Fibroblast of the aortic adventitia (primary cell): ENCODE measurements around the gene GUCY2C. TPM values are rescaled to one million over a fixed set of nuclear protein-coding genes. Genes with fewer than 3 reads are reported as not detected.
A peak's percentile ranks its signal among the peaks of the same experiment; 100 is the strongest.

Experiments used
- DNase-seq: peaks from one replicate; pipeline ENCODE4 v3.0.0-alpha.2; 2010; ENCODE audit warnings: low read depth
- H3K4me3 ChIP-seq: 2 replicates; pipeline ENCODE4 v1.5.1; 2011; ENCODE audit warnings: low read depth, mild to moderate bottlenecking, control low read depth, low read length, moderate library complexity
- total RNA-seq: library from RNA; depleted of rRNA; stranded (reverse); fragments of >200 nt; gene quantifications from 2 replicates; pipeline ENCODE4 v1.2.3, GENCODE V29; 2012; ENCODE audit warnings: low replicate concordance
- TF ChIP-seq, protein P1 (sequence below): IDR thresholded peaks from 2 replicates; pipeline ENCODE4 v1.5.1; 2011; ENCODE audit warnings: mild to moderate bottlenecking, low read length, control low read depth, inconsistent platforms; ENCODE audit not compliant: insufficient read depth

The GUCY2C gene
- total RNA-seq, 1 donor = not detected

DNA sequence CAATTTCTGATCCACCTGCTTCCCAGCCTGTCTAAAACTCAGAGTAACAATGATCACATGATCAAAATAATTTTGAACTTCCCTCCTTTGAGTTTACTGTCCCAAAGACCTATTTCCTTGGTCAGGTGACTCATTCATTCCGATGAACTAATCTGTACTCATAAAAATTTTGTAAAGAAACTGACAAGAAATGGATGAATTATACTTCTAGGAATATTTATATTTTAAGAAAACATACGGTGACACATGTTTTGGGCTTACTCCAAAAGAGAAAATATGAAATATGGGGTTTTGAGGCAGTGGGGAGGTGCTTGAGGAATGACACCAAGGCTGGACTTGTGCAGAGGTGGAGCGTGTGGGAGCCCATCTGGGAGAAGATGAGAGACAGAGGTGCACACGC lies 42.0 kb downstream of the GUCY2C start:
- H3K4me3 ChIP-seq = no peak overlapping the region
- TF ChIP-seq, protein P1, sequence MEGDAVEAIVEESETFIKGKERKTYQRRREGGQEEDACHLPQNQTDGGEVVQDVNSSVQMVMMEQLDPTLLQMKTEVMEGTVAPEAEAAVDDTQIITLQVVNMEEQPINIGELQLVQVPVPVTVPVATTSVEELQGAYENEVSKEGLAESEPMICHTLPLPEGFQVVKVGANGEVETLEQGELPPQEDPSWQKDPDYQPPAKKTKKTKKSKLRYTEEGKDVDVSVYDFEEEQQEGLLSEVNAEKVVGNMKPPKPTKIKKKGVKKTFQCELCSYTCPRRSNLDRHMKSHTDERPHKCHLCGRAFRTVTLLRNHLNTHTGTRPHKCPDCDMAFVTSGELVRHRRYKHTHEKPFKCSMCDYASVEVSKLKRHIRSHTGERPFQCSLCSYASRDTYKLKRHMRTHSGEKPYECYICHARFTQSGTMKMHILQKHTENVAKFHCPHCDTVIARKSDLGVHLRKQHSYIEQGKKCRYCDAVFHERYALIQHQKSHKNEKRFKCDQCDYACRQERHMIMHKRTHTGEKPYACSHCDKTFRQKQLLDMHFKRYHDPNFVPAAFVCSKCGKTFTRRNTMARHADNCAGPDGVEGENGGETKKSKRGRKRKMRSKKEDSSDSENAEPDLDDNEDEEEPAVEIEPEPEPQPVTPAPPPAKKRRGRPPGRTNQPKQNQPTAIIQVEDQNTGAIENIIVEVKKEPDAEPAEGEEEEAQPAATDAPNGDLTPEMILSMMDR = no peak
- DNase-seq = no peak

DNA sequence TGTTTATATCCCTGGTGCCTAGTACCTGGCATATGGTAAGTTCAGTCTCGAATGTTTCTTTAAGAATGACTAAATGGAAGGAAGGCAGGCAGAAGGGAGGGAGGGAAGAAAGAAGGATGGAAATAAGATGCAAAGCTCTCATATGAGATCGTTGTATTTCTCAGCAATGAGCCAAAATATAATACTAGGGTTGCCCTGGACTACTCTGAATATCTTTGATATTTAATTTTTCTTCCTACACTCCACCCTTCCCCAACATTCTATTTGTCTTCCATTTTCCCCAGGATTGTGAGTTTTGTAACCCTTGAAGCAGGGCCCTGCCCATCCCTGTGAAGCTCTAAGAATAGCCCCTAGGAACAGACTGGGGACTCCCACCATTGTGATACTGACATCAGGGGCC lies 43.9 kb downstream of the GUCY2C start:
- DNase-seq = no peak
- TF ChIP-seq, protein P1 = no peak
- no peak overlapping the region for H3K4me3 ChIP-seq

DNA sequence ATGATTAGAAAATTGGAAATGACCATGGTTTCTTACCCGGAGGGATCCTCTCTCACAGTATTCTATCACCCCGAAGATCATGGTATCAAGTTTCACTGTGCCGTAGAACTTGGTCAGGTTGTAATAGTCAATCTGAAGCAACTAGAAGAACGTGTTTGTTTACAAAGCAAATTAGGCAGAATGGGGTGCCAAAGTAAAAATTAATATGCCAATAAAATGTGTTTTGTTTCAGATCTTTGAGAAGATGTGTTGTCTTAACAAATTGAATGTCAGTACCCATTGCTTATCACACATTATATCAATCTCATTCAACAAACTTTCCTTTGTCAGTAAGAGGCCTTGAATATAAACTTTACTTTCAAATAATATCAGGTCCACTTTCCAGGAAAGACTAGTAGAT lies 45.0 kb downstream of the GUCY2C start:
- H3K4me3 ChIP-seq = no peak overlapping the region
- TF ChIP-seq, protein P1 = no peak
- no peak for DNase-seq

DNA sequence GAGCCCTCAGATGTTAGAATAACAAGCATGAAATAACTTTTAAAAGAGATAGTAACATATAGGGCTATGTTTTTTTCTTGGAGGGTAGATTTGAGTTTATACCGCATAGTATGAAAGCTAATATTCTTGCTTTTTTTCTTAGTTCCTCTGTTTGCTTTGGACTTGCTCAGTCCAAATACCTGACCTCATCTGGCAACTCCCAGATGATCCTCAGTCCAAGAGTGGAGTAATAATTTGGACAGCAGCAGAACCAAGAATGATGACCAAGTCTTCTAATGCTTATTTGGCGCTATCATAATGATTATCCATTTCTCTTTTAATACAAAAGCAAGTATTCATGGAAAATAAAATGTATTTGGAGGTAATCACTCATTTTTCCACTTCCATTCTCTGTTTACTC lies 45.6 kb downstream of the GUCY2C start:
- H3K4me3 ChIP-seq = no peak overlapping the region
- DNase-seq = peak; percentile 48
- TF ChIP-seq, protein P1 = no peak

DNA sequence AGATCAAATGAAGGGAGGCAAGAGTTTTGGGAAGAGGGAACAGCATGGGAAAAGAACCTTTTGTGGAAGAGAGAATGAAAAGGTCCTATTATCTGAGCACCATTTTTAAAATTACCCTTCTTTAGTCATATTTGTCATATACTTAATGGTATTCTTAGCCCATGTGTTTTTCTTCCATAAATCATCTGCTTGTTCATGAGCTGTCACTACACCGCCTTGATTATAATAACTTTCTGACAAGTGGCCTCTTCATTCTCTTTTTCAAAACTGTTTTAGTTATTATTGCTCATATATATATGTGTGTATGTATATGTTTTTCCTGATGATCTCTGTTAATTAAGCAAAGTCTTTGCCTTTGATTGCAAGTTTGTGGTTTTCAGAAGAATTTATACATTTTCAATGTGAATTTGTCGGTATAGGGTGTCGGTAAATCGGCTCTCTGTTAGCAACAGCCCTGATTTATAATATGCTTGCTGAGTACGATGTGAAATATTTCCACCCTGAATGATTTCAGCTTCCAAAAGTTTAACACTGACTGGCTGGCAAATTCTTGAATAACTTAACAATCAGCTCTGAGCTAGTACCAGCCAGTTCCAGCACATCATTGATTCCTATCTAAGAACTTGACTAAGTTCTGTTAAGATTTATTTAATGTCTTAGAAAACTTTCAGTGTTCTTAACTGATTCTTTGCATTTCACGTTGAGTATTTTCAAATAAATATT lies 49.2 kb downstream of the GUCY2C start:
- H3K4me3 ChIP-seq = no peak overlapping the region
- no peak for DNase-seq
- TF ChIP-seq, protein P1 = no peak

DNA sequence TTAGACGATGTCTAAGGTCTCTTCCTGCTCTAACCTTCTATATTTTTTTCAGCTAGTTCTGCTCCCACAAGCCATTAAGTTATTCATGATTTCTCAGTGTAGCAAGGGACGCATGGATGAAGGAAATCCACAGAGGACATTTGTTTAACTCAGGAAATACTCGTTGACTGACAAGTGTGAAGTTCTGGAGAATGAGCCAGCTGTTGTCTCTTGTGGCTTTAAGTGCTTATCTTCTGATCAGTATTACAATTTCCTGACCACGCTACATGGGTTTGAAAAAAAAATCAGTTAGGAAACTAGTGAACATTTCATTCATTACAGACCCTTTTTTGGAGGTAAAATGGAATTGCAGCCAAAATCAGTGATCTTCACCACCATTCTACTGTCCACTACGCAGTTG lies 53.1 kb downstream of the GUCY2C start:
- TF ChIP-seq, protein P1 = no peak
- no peak overlapping the region for H3K4me3 ChIP-seq
- no peak for DNase-seq

DNA sequence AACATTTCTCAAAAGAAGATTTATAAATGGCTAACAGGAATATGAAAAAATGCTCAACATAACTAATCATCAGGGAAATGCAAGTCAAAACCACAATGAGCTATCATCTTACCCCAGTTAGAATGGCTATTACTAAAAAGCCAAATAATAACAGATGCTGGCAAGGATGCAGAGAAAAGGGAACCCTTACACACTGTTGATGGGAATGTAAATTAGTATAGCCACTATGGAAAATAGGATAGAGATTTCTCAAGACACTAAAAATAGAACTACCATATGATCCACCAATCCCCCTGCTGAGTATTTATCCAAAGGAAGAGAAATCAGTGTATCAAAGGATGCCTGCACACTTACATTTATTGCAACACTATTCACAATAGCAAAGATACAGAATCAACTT lies 58.3 kb downstream of the GUCY2C start:
- no peak for DNase-seq
- TF ChIP-seq, protein P1 = no peak
- H3K4me3 ChIP-seq = no peak overlapping the region
